ENCODE results near the gene POFUT2.

GRCh38 chr21:45287438-45288391, at the start of gene POFUT2:
- no peak for TF ChIP-seq CTCF (conservative IDR thresholded peaks at IDR 0.05; ENCODE audit: low read depth, low read length)
- TF ChIP-seq EZH2 (IDR thresholded peaks at IDR 0.05; ENCODE audit: borderline replicate concordance, low read depth, low read length, poor library complexity, severe bottlenecking) = no peak
